Mucosa of descending colon (tissue), 3 donors: ENCODE results near the gene MACROH2A1. TPM values are rescaled to one million over a fixed set of nuclear protein-coding genes. Genes with fewer than 3 reads are reported as not detected.

Experiments
- ATAC-seq: fragments of 200-7000 bp; cut with Tn5 transposase; one replicate; pipeline ENCODE4 v1.9.1; 2020; ENCODE audit warnings: mild to moderate bottlenecking, moderate library complexity
- DNase-seq, 3 donors: peaks; one replicate each; pipeline ENCODE4 v3.0.0-alpha.2; 2020
- H3K36me3 ChIP-seq: fragments of 200-600 bp; one replicate; pipeline ENCODE4 v1.8.0; 2021; ENCODE audit warnings: low read depth, mild to moderate bottlenecking
- H3K4me1 ChIP-seq: fragments of 200-600 bp; one replicate; pipeline ENCODE4 v1.8.0; 2021; ENCODE audit warnings: low read depth, mild to moderate bottlenecking
- H3K4me3 ChIP-seq: fragments of 200-600 bp; one replicate; pipeline ENCODE4 v1.8.0; 2021; ENCODE audit warnings: mild to moderate bottlenecking
- H3K9me3 ChIP-seq: fragments of 200-600 bp; one replicate; pipeline ENCODE4 v1.8.0; 2021; ENCODE audit warnings: mild to moderate bottlenecking
- intact Hi-C, 2 donors: fragments of 100-400 bp; cut with DNase I in 1 of 2; cut with micrococcal nuclease in 1 of 2; formaldehyde crosslinking; loops; one replicate each; pipeline versions ENCODE4 v1.11.0 to v1.11.1; 2022; cut with DNase I, micrococcal nuclease
- total RNA-seq, 3 donors: library from RNA; stranded (reverse); fragmentation: NEBNext Ultra II Directional in 2 of 3; extraction: Animal tissue kit (Norgen Biotek cat#: 25700) in 2 of 3; gene quantifications; one replicate each; pipeline versions ENCODE4 v1.2.1 to v1.2.4, GENCODE V29; 2021 to 2023
- TF ChIP-seq, protein P1 (sequence below): fragments of 200-600 bp; IDR thresholded peaks from one replicate; pipeline ENCODE4 v1.8.0; 2022; ENCODE audit warnings: antibody characterized with exemption, mild to moderate bottlenecking
- donor health status: DM: no; HTN: no; CAD: no; lungs with moderate emphysema.
- donor health status: DM: no; HTN: no; CAD: no.
- donor health status: DM: no; HTN: yes; CAD: no.

Gene MACROH2A1
- total RNA-seq, 3 donors from 2014 or later, result 170 to 255 (median 243) TPM

DNA sequence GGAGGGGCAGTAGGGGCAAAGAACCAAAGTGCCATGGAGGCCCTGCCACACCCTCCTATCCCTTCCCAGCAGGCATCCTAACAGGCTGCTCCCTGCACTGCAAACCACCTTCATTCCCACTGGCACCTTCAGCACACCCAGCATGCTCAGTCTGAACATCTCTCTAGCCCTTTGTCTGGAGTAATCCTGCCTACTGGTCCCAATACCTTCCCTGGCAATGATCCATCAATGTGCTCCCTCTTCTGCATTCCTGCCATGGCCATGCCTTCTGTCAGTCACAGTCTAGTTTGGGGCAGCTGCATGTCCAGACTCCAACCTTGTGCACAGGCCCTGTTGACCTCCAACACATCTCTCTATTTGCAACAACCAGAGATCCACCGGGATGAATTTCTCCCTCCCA is 4.9 kb downstream of the MACROH2A1 start:
- TF ChIP-seq, protein P1, sequence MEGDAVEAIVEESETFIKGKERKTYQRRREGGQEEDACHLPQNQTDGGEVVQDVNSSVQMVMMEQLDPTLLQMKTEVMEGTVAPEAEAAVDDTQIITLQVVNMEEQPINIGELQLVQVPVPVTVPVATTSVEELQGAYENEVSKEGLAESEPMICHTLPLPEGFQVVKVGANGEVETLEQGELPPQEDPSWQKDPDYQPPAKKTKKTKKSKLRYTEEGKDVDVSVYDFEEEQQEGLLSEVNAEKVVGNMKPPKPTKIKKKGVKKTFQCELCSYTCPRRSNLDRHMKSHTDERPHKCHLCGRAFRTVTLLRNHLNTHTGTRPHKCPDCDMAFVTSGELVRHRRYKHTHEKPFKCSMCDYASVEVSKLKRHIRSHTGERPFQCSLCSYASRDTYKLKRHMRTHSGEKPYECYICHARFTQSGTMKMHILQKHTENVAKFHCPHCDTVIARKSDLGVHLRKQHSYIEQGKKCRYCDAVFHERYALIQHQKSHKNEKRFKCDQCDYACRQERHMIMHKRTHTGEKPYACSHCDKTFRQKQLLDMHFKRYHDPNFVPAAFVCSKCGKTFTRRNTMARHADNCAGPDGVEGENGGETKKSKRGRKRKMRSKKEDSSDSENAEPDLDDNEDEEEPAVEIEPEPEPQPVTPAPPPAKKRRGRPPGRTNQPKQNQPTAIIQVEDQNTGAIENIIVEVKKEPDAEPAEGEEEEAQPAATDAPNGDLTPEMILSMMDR, result no peak
- Histone ChIP-seq H3K4me3 (no peak overlapping the region), H3K9me3 (no peaks in the 10 kb centered on the region), H3K36me3 (no peaks in the 10 kb centered on the region), H3K4me1 (peaks cover 34% of the 10 kb centered on the region)
- ATAC-seq (no peak), DNase-seq (no peak)
- intact Hi-C loops, result no loop called here

- H3K36me3 ChIP-seq, result no peaks in the 10 kb centered on the region
- intact Hi-C loops, result no loop called here
- no peaks in the 10 kb centered on the region for H3K9me3 ChIP-seq
- no peak for DNase-seq
- no peak for ATAC-seq
- H3K4me1 ChIP-seq, result peaks cover 34% of the 10 kb centered on the region
- no peak overlapping the region for H3K4me3 ChIP-seq
- TF ChIP-seq, protein P1, result no peak
Measured at GRCh38 chr5:135393691-135394090, 5.3 kb downstream of the MACROH2A1 start.

DNA sequence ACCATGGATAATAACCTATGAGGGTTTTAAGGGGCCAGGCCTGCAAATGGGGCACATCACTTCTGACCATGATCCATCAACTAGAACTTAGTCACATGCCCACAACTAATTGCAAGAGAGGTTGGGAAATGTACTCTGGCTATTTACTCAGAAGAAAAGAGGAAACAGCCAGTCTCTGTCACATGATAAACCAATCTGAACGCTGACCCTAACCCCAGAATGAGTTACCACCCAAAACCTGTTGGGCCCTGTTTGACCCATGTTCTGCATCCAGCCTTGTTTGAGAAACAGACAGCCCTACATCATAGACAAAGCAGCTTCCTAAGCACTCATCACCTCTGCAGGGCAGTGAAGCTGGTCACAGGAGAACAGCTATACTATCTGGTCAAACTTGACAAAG is 5.8 kb downstream of the MACROH2A1 start:
- TF ChIP-seq, protein P1, result no peak
- H3K36me3 ChIP-seq, result no peaks in the 10 kb centered on the region
- ATAC-seq (no peak), DNase-seq (no peak)
- H3K4me1 ChIP-seq, result peaks cover 37% of the 10 kb centered on the region
- H3K9me3 ChIP-seq, result no peaks in the 10 kb centered on the region
- no peak overlapping the region for H3K4me3 ChIP-seq
- intact Hi-C loops, result no loop called here

DNA sequence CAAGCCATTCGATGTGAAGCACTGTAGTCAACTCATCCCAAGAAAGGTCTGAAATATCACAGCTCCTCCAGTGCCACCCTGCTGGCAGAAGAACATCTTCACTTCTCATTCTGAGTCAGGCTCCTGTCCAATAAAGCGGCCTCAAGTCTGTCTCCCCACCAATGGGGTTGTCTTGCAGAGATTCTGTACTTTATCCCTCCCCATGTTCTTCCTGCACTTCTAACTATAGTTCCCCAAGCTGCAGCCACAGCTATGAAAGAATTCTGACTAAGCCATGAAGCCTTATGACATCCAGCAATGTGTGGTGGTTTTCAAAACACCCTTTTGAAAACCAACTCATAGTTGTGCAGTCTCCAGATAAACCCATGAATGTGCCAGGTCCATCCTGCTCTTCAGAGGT is 6.8 kb downstream of the MACROH2A1 start:
- Histone ChIP-seq H3K36me3 (no peaks in the 10 kb centered on the region), H3K9me3 (no peaks in the 10 kb centered on the region), H3K4me1 (peaks cover 35% of the 10 kb centered on the region), H3K4me3 (no peak overlapping the region)
- ATAC-seq (peak; percentile 8), DNase-seq (no peak)
- TF ChIP-seq, protein P1, result no peak
- intact Hi-C loops, result no loop called here

GRCh38 chr5:135391869-135392255 is 7.2 kb downstream of the MACROH2A1 start:
- no peak for DNase-seq
- H3K9me3 ChIP-seq, result no peaks in the 10 kb centered on the region
- H3K4me1 ChIP-seq, result peaks cover 37% of the 10 kb centered on the region
- no peaks in the 10 kb centered on the region for H3K36me3 ChIP-seq
- peak; percentile 6 for ATAC-seq
- TF ChIP-seq, protein P1, result no peak
- intact Hi-C loops, result no loop called here
- no peak overlapping the region for H3K4me3 ChIP-seq
